K562 (cell line): ENCODE measurements around the gene KLF2. TPM values are rescaled to one million over a fixed set of nuclear protein-coding genes. Genes with fewer than 3 reads are reported as not detected.

Source experiments
- ATAC-seq: fragments of 200-7000 bp; cut with Tn5 transposase; 3 replicates; pipeline ENCODE4 v1.9.1; 2020; ENCODE audit warnings: moderate library complexity
- BruUV-seq: library from RNA; stranded (reverse); fragments of 400-500 nt; replicated peaks from 2 replicates; lab custom pipeline; 2021; lab: Mats Ljungman, UMichigan
- CTCF ChIA-PET: fragments of 300-600 bp; formaldehyde crosslinking; extraction: SDS; loops from one replicate; lab custom pipeline; 2021; ENCODE audit warnings: low intra/inter-chr PET ratio; lab: Yijun Ruan, JAX
- POLR2A ChIA-PET: fragments of 300-600, 350-650 bp; sonication (Branson Sonifier 250); formaldehyde crosslinking; extraction: SDS; loops from one replicate; lab custom pipeline; 2021; ENCODE audit warnings: antibody characterized with exemption, inconsistent platforms; lab: Yijun Ruan, JAX
- DNase-seq, 4 experiments: peaks; one replicate each; pipeline versions ENCODE4 v3.0.0 to v3.0.0-alpha.2; 2011 to 2018; ENCODE audit warnings: low spot score in 3 of 4, mixed read lengths in 3 of 4; ENCODE audit errors: extremely low read depth in 1 of 4
- FAIRE-seq: peaks from 2 replicates; lab custom pipeline; 2011; peaks lifted over from hg19 to GRCh38; lab: Jason Lieb, UNC
- H2AFZ ChIP-seq: 2 replicates; pipeline ENCODE4 v1.6.0; 2011; ENCODE audit warnings: low read depth, low read length, control low read depth, inconsistent platforms
- H3K27ac ChIP-seq: fragments of 200-600 bp; 3 replicates; pipeline ENCODE4 v1.8.0; 2011; ENCODE audit warnings: low read depth, mild to moderate bottlenecking, control low read depth, inconsistent platforms, low read length, moderate library complexity, mixed read lengths; ENCODE audit errors: extremely low read depth
- H3K27me3 ChIP-seq, 2 experiments: fragments of 300-600 bp in 1 of 2; 2 replicates in 1 of 2; 3 replicates in 1 of 2; pipeline versions ENCODE4 v1.6.0 to v1.8.0; 2011; ENCODE audit warnings: inconsistent platforms in 2 of 2, low read length in 2 of 2, mild to moderate bottlenecking in 1 of 2, mixed read lengths in 1 of 2, moderate library complexity in 1 of 2; ENCODE audit not compliant: control insufficient read depth in 2 of 2, insufficient read depth in 2 of 2
- H3K36me3 ChIP-seq: fragments of 300-600 bp; 3 replicates; pipeline ENCODE4 v1.8.0; 2011; ENCODE audit warnings: mild to moderate bottlenecking, low read length, inconsistent platforms; ENCODE audit not compliant: control insufficient read depth, insufficient read depth
- H3K4me1 ChIP-seq, 2 experiments: fragments of 200-600 bp in 1 of 2; replicated peaks in 1 of 2; 2 replicates in 1 of 2; 3 replicates in 1 of 2; pipeline versions ENCODE4 v1.5.1 to v1.8.0; 2011; ENCODE audit warnings: inconsistent platforms in 2 of 2, low read length in 2 of 2, mild to moderate bottlenecking in 1 of 2, mixed read lengths in 1 of 2, moderate library complexity in 1 of 2; ENCODE audit not compliant: control insufficient read depth in 2 of 2, insufficient read depth in 2 of 2
- H3K4me2 ChIP-seq: 2 replicates; pipeline ENCODE4 v1.6.1; 2011; ENCODE audit warnings: low read length, control low read depth, inconsistent platforms, mixed read lengths; ENCODE audit not compliant: insufficient read depth
- H3K4me3 ChIP-seq: fragments of 200-600 bp; sonication (generic), shearing (Covaris generic); 2 replicates; pipeline ENCODE4 v1.5.1; 2016; ENCODE audit warnings: control low read depth, inconsistent platforms
- H3K79me2 ChIP-seq: fragments of 200-600 bp; 3 replicates; pipeline ENCODE4 v1.8.0; 2011; ENCODE audit warnings: low read length, inconsistent platforms; ENCODE audit not compliant: control insufficient read depth, insufficient read depth
- H3K9ac ChIP-seq, 2 experiments: 2 replicates each; pipeline versions ENCODE4 v1.6.0 to v1.6.1; 2011; ENCODE audit warnings: low read depth in 2 of 2, low read length in 2 of 2, control low read depth in 1 of 2, inconsistent platforms in 1 of 2, mild to moderate bottlenecking in 1 of 2, mixed read lengths in 1 of 2; ENCODE audit not compliant: insufficient read depth in 1 of 2
- H3K9me1 ChIP-seq: one replicate; pipeline ENCODE4 v1.6.0; 2011; ENCODE audit warnings: inconsistent platforms, mild to moderate bottlenecking, low read length, moderate library complexity; ENCODE audit not compliant: control insufficient read depth, insufficient read depth
- H3K9me3 ChIP-seq: replicated peaks from 2 replicates; pipeline ENCODE4 v1.5.1; 2011; ENCODE audit warnings: low read depth, low read length, inconsistent platforms; ENCODE audit not compliant: control insufficient read depth, insufficient read depth
- H4K20me1 ChIP-seq: replicated peaks from 2 replicates; pipeline ENCODE4 v1.6.1; 2011; ENCODE audit warnings: low read length, inconsistent platforms, mixed read lengths; ENCODE audit not compliant: control insufficient read depth, insufficient read depth
- BHLHE40 ChIP-seq: IDR thresholded peaks from 2 replicates; pipeline ENCODE4 v1.6.1; 2011; ENCODE audit warnings: low read length, improper control_type of control experiment
- CSDE1 ChIP-seq, 2 experiments: fragments of 450-650 bp; IDR thresholded peaks; 2 replicates each; pipeline ENCODE4 v1.6.1; 2016; ENCODE audit warnings: mild to moderate bottlenecking in 1 of 2
- JUNB ChIP-seq: fragments of 450-650 bp; formaldehyde crosslinking; conservative IDR thresholded peaks from 2 replicates; pipeline ENCODE4 v1.4.0; 2020; ENCODE audit warnings: mild to moderate bottlenecking
- MNT ChIP-seq, 2 experiments: fragments of 450-650 bp; conservative IDR thresholded peaks; 2 replicates each; pipeline ENCODE4 v1.6.1; 2017; ENCODE audit warnings: mild to moderate bottlenecking in 2 of 2, moderate library complexity in 2 of 2
- PCBP1 ChIP-seq: fragments of 200-400 bp; formaldehyde crosslinking; IDR thresholded peaks from 2 replicates; pipeline ENCODE4 v1.6.1; 2018; ENCODE audit warnings: mild to moderate bottlenecking, low read depth, low read length; ENCODE audit not compliant: poor library complexity, severe bottlenecking
- TAF1 ChIP-seq: IDR thresholded peaks from 2 replicates; pipeline ENCODE4 v1.6.1; 2011; ENCODE audit warnings: mild to moderate bottlenecking, low read length, moderate library complexity; ENCODE audit not compliant: insufficient read depth, control insufficient read depth, severe bottlenecking; ENCODE audit errors: extremely low read depth
- TCF15 ChIP-seq: fragments of 250-450 bp; sonication (Bioruptor Pico); IDR thresholded peaks from 2 replicates; pipeline ENCODE4 v1.8.0; 2022; ENCODE audit warnings: moderate library complexity, mild to moderate bottlenecking, inconsistent platforms
- U2AF1 ChIP-seq: fragments of 200-400 bp; formaldehyde crosslinking; optimal IDR thresholded peaks from 2 replicates; pipeline ENCODE3; 2017; ENCODE audit warnings: mild to moderate bottlenecking, low read depth, low read length, moderate library complexity
- ZC3H11A ChIP-seq: IDR thresholded peaks from 2 replicates; pipeline ENCODE4 v1.6.1; 2012; ENCODE audit warnings: low read depth, low read length, improper control_type of control experiment
- ZKSCAN3 ChIP-seq: fragments of 250-450 bp; sonication (Bioruptor Pico); IDR thresholded peaks from 2 replicates; pipeline ENCODE4 v1.4.0; 2020
- WGBS: fragments of 100-300 bp; shearing (Covaris generic); methylation state at CpG from one replicate; pipeline ENCODE4 v1.1.6; 2016; ENCODE audit warnings: low coverage, mixed read lengths; ENCODE audit not compliant: insufficient coverage; ENCODE audit errors: missing lambda C conversion rate; 5-methylcytosine and 5-hydroxymethylcytosine counted together
- in situ Hi-C: fragments of 300-500 bp; cut with MboI; formaldehyde crosslinking; loops from 4 replicates; pipeline ENCODE4 v1.15.0; 2018; ENCODE audit warnings: inconsistent platforms, mixed read lengths
- intact Hi-C: fragments of 100-400 bp; cut with micrococcal nuclease; formaldehyde crosslinking; loops from 2 replicates; pipeline ENCODE4 v1.14.2; 2022
- polyA plus RNA-seq, 8 experiments: library from polyadenylated mRNA; depleted of rRNA in 4 of 8; stranded (reverse) in 5 of 8; unstranded in 3 of 8; fragments of >200 nt; fragmentation: Nextera tagmentation in 2 of 8; fragmentation: Illumina TruSeq in 1 of 8; extraction: Ambion mirVana in 2 of 8; extraction: Trizol in 1 of 8; gene quantifications; 2 replicates each; pipeline versions ENCODE4 v1.2.1 to v1.2.3, GENCODE V29; 2011 to 2014; ENCODE audit warnings: inconsistent platforms in 1 of 8, missing spikeins in 1 of 8
- total RNA-seq, 7 experiments: library from RNA; depleted of rRNA in 6 of 7; stranded (reverse); fragments of >200 nt in 6 of 7; fragmentation: Illumina TruSeq in 2 of 7; extraction: Trizol in 2 of 7; gene quantifications; 2 replicates each; pipeline versions ENCODE4 v1.2.1 to v1.2.3, GENCODE V29; 2011 to 2021; ENCODE audit warnings: low replicate concordance in 1 of 7

The KLF2 gene
- total and polyA plus RNA-seq, 9 of the 15 experiments (the other 6 are each of a cell fraction or from before 2014, with no cell fraction given) = 0.07 to 0.71 TPM; not detected in 7

GRCh38 chr19:16363852-16364230 is 39.2 kb downstream of the KLF2 start (continued):
- no peak for TF ChIP-seq CSDE1 (IDR thresholded peaks at IDR 0.05)

GRCh38 chr19:16364231-16364865 is 39.7 kb downstream of the KLF2 start:
- H3K9me3 ChIP-seq = no peaks in the 10 kb centered on the region
- H3K4me3 ChIP-seq = no peak overlapping the region
- intact Hi-C loops = no loop called here
- no peak for FAIRE-seq
- POLR2A ChIA-PET = interaction anchor here (0.6 kb wide), 1 partner anchor 30 kb away, joined by 4 read pairs; no protein-coding TSS in a partner anchor
- peaks cover 2% of the 10 kb centered on the region; the same call in 1 of the 3 replicates for H3K36me3 ChIP-seq
- 92% methylated on average over 15 of the region's 22 CpGs for WGBS
- H4K20me1 ChIP-seq = peaks cover 7% of the 10 kb centered on the region; the same call in 1 of the 2 replicates
- H2AFZ ChIP-seq = no peak overlapping the region
- H3K79me2 ChIP-seq = no peaks in the 10 kb centered on the region
- no peak for DNase-seq
- H3K27ac ChIP-seq = no peak overlapping the region
- TF ChIP-seq TCF15 (no peak), ZC3H11A (no peak), TAF1 (no peak), U2AF1 (no peak), MNT (conservative IDR thresholded peaks at IDR 0.05) (no peak), JUNB (CRISPR knock-in tag) (no peak), BHLHE40 (no peak), PCBP1 (no peak), ZKSCAN3 (CRISPR knock-in tag) (no peak)
- H3K4me1 ChIP-seq = peaks cover 0 to 13% of the 10 kb centered on the region in 2 experiments; a peak in 2 of 5 replicates
- CTCF ChIA-PET = no interaction called here
- in situ Hi-C loops = no loop called here
- no peak overlapping the region for H3K9ac ChIP-seq
- ATAC-seq = no peak
- no peaks in the 10 kb centered on the region for H3K9me1 ChIP-seq
- BruUV-seq = no TSS peak
- no peak overlapping the region for H3K4me2 ChIP-seq
- no peaks in the 10 kb centered on the region for H3K27me3 ChIP-seq
